NT2/D1 (cell line): ENCODE results near the gene QPCT.

Experiments used
- DNase-seq: peaks from one replicate; pipeline ENCODE4 v3.0.0-alpha.2; 2011; ENCODE audit warnings: low read depth, low spot score
- H3K27me3 ChIP-seq: 2 replicates; pipeline ENCODE4 v1.6.0; 2011; ENCODE audit warnings: mild to moderate bottlenecking; ENCODE audit not compliant: insufficient read length, insufficient read depth
- H3K36me3 ChIP-seq: 2 replicates; pipeline ENCODE4 v1.6.1; 2011; ENCODE audit warnings: mild to moderate bottlenecking, low read length, mixed read lengths; ENCODE audit not compliant: insufficient read depth, insufficient read length
- H3K4me1 ChIP-seq: 2 replicates; pipeline ENCODE4 v1.5.1; 2011; ENCODE audit not compliant: insufficient read depth, insufficient read length
- H3K4me3 ChIP-seq: 2 replicates; pipeline ENCODE4 v1.5.1; 2011; ENCODE audit warnings: low read depth; ENCODE audit not compliant: insufficient read length
- H3K9ac ChIP-seq: 2 replicates; pipeline ENCODE4 v1.6.0; 2011; ENCODE audit warnings: low read depth; ENCODE audit not compliant: insufficient read length
- H3K9me3 ChIP-seq: 2 replicates; pipeline ENCODE4 v1.5.1; 2011; ENCODE audit warnings: mild to moderate bottlenecking, low read length; ENCODE audit not compliant: insufficient read depth
- SUZ12 ChIP-seq: IDR thresholded peaks from 2 replicates; pipeline ENCODE4 v1.6.1; 2011; ENCODE audit not compliant: insufficient read length, insufficient read depth; ENCODE audit errors: extremely low read depth
- YY1 ChIP-seq: IDR thresholded peaks from 2 replicates; pipeline ENCODE4 v1.6.1; 2011; ENCODE audit not compliant: insufficient read length, insufficient read depth
- ZNF274 ChIP-seq: IDR thresholded peaks from 2 replicates; pipeline ENCODE4 v1.6.1; 2011; ENCODE audit warnings: mild to moderate bottlenecking, low read depth, low read length

QPCT gene

GRCh38 chr2:37349231-37349860 lies 4.9 kb downstream of the QPCT start:
- no peak overlapping the region for H3K4me3 ChIP-seq
- TF ChIP-seq YY1 (no peak), ZNF274 (no peak), SUZ12 (no peak)
- no peaks in the 10 kb centered on the region for H3K27me3 ChIP-seq
- H3K4me1 ChIP-seq = no peaks in the 10 kb centered on the region
- H3K36me3 ChIP-seq = no peaks in the 10 kb centered on the region
- DNase-seq = no peak
- H3K9ac ChIP-seq = no peak overlapping the region
- no peaks in the 10 kb centered on the region for H3K9me3 ChIP-seq

GRCh38 chr2:37350034-37350433 lies 5.6 kb downstream of the QPCT start:
- Histone ChIP-seq H3K4me3 (no peak overlapping the region), H3K9ac (no peak overlapping the region), H3K4me1 (no peaks in the 10 kb centered on the region), H3K9me3 (no peaks in the 10 kb centered on the region), H3K36me3 (no peaks in the 10 kb centered on the region), H3K27me3 (no peaks in the 10 kb centered on the region)
- no peak for DNase-seq
- TF ChIP-seq SUZ12 (no peak), YY1 (no peak), ZNF274 (no peak)

DNA sequence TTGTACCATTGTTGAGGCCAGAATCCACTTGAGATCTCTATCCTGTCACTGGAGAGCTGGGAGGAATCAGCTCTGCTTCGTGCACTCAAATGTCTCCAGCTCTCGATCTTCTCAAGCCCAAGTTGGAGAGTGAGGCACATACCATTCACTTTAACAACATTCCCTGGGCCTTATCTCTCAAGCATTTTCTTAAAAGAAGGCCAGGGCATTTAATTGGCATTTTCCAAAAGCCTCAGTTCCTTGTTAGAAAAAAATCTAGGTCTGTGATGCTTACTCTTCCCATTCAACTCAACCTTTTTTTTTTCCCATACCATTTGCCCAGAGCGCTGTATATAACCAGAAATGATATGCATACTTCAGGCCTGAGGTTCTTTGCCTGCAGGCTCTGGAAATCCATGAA lies 10.1 kb downstream of the QPCT start:
- Histone ChIP-seq H3K9me3 (no peaks in the 10 kb centered on the region), H3K27me3 (no peaks in the 10 kb centered on the region), H3K4me3 (no peak overlapping the region), H3K36me3 (no peaks in the 10 kb centered on the region), H3K4me1 (no peaks in the 10 kb centered on the region), H3K9ac (no peak overlapping the region)
- no peak for DNase-seq
- TF ChIP-seq ZNF274 = no peak
- no peak for TF ChIP-seq SUZ12
- no peak for TF ChIP-seq YY1

DNA sequence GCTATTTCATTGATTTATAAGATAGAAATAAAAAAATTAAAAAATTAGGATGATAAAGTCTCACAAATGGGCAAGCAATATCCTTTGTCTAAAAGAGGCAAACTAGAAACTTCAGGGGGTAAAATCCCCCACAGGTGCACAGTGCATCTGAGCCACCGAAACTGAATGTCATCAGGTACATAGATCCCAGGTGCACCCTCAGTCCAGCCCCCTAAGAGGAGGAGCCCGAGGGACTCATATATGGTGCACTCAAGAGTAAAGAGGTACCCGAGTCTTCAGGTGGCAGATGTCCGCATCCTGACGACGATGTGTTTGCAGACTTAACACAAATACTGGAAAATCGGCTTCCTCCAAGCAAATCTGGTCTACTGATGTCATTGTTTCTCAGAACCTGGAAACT lies 11.3 kb downstream of the QPCT start:
- TF ChIP-seq YY1 (no peak), ZNF274 (no peak), SUZ12 (no peak)
- no peak for DNase-seq
- H3K9me3 ChIP-seq = no peaks in the 10 kb centered on the region
- H3K27me3 ChIP-seq = no peaks in the 10 kb centered on the region
- H3K9ac ChIP-seq = no peak overlapping the region
- no peaks in the 10 kb centered on the region for H3K4me1 ChIP-seq
- H3K36me3 ChIP-seq = no peaks in the 10 kb centered on the region
- no peak overlapping the region for H3K4me3 ChIP-seq

- H3K36me3 ChIP-seq = no peaks in the 10 kb centered on the region
- no peak for TF ChIP-seq SUZ12
- no peak for TF ChIP-seq ZNF274
- no peak for TF ChIP-seq YY1
- H3K9ac ChIP-seq = no peak overlapping the region
- no peaks in the 10 kb centered on the region for H3K27me3 ChIP-seq
- H3K9me3 ChIP-seq = no peaks in the 10 kb centered on the region
- DNase-seq = no peak
- H3K4me3 ChIP-seq = no peak overlapping the region
- no peaks in the 10 kb centered on the region for H3K4me1 ChIP-seq
These were observed 11.9 kb downstream of the QPCT start for GRCh38 chr2:37356299-37356698.

DNA sequence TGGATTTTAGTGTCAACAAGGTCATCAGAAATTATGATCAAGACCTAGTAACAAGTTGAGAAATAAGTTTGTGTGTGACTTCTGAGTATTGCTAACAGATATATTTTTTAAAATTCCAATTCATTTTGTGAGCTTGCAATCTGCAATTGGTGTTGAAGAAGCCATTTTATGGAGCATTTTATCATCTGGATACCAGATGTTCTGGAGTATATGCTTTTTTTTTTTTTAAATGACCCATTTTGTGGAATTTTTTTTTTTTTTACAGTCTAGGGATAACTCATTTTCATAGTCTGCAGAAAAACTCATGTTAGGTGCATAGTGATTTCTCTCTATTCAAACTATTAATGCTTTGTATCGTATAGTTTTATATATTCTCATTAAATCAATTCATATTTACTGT lies 12.6 kb downstream of the QPCT start:
- Histone ChIP-seq H3K36me3 (no peaks in the 10 kb centered on the region), H3K9me3 (no peaks in the 10 kb centered on the region), H3K4me1 (no peaks in the 10 kb centered on the region), H3K9ac (no peak overlapping the region), H3K27me3 (no peaks in the 10 kb centered on the region), H3K4me3 (no peak overlapping the region)
- no peak for DNase-seq
- TF ChIP-seq SUZ12 (no peak), YY1 (no peak), ZNF274 (no peak)

- Histone ChIP-seq H3K27me3 (no peaks in the 10 kb centered on the region), H3K4me1 (no peaks in the 10 kb centered on the region), H3K36me3 (no peaks in the 10 kb centered on the region), H3K9ac (no peak overlapping the region), H3K4me3 (no peak overlapping the region), H3K9me3 (no peaks in the 10 kb centered on the region)
- TF ChIP-seq SUZ12 (no peak), YY1 (no peak), ZNF274 (no peak)
- DNase-seq = no peak
These were observed 13.1 kb downstream of the QPCT start for GRCh38 chr2:37357530-37357929.

- DNase-seq = no peak
- no peaks in the 10 kb centered on the region for H3K9me3 ChIP-seq
- no peaks in the 10 kb centered on the region for H3K4me1 ChIP-seq
- TF ChIP-seq YY1 (no peak), ZNF274 (no peak), SUZ12 (no peak)
- H3K4me3 ChIP-seq = no peak overlapping the region
- H3K36me3 ChIP-seq = no peaks in the 10 kb centered on the region
- no peak overlapping the region for H3K9ac ChIP-seq
- H3K27me3 ChIP-seq = no peaks in the 10 kb centered on the region
These were observed 14.0 kb downstream of the QPCT start for GRCh38 chr2:37358466-37358865.
